Measurements from ENCODE around the gene AIFM1.

The AIFM1 gene

DNA sequence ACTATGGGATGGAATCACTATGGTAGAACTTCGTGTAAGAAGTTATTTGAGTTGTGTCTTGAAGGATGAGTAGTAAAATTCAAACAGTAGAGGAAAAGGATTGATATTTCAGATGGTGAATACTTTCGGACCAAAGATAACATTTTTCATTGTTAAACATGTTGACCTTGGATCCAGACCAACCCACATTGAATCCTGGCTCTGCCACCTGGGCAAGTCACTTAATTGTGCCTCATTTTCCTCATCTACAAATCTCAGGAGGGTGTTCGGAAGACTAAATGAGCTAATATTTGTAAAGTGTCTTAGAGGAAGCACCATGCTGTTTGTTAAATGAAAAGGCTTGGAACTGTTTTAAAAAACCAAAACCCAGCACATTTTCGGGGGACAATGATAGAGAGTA lies 1.4 kb upstream of the AIFM1 start:
- H3K27me3 ChIP-seq (replicated peaks; ENCODE audit: control insufficient read depth, insufficient read depth, low read length) = no peaks in the 10 kb centered on the region
- H3K36me3 ChIP-seq (ENCODE audit: control insufficient read depth, insufficient read depth, low read length) = no peaks in the 10 kb centered on the region
- no peak for DNase-seq (ENCODE audit: extremely low read depth, insufficient read length)
- TF ChIP-seq, protein P1, sequence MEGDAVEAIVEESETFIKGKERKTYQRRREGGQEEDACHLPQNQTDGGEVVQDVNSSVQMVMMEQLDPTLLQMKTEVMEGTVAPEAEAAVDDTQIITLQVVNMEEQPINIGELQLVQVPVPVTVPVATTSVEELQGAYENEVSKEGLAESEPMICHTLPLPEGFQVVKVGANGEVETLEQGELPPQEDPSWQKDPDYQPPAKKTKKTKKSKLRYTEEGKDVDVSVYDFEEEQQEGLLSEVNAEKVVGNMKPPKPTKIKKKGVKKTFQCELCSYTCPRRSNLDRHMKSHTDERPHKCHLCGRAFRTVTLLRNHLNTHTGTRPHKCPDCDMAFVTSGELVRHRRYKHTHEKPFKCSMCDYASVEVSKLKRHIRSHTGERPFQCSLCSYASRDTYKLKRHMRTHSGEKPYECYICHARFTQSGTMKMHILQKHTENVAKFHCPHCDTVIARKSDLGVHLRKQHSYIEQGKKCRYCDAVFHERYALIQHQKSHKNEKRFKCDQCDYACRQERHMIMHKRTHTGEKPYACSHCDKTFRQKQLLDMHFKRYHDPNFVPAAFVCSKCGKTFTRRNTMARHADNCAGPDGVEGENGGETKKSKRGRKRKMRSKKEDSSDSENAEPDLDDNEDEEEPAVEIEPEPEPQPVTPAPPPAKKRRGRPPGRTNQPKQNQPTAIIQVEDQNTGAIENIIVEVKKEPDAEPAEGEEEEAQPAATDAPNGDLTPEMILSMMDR (IDR thresholded peaks at IDR 0.05; ENCODE audit: insufficient read depth, low read length, poor library complexity, severe bottlenecking) = no peak
- peak overlapping the region; percentile 70; the same call in 1 of the 2 replicates for H3K4me3 ChIP-seq (replicated peaks; ENCODE audit: low read depth, low read length)

DNA sequence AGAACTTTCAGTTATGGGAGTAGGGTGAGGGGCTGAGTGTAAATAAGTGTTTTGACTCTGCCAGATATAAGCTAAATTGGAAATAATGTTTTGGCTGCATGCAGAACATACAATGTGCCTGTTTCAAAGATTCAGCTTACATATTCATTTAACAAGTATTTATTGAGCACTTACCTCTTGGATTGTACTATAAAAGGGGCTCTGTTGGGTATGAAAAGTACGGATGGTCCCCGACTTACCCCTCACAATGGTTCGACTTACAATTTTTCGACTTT lies 799 bp upstream of the AIFM1 start:
- DNase-seq (ENCODE audit: extremely low read depth, insufficient read length) = no peak
- TF ChIP-seq, protein P1 (IDR thresholded peaks at IDR 0.05; ENCODE audit: insufficient read depth, low read length, poor library complexity, severe bottlenecking) = no peak
- H3K27me3 ChIP-seq (replicated peaks; ENCODE audit: control insufficient read depth, insufficient read depth, low read length) = no peaks in the 10 kb centered on the region
- peak overlapping the region; percentile 70 for H3K4me3 ChIP-seq (replicated peaks; ENCODE audit: low read depth, low read length)
- H3K36me3 ChIP-seq (ENCODE audit: control insufficient read depth, insufficient read depth, low read length) = no peaks in the 10 kb centered on the region

DNA sequence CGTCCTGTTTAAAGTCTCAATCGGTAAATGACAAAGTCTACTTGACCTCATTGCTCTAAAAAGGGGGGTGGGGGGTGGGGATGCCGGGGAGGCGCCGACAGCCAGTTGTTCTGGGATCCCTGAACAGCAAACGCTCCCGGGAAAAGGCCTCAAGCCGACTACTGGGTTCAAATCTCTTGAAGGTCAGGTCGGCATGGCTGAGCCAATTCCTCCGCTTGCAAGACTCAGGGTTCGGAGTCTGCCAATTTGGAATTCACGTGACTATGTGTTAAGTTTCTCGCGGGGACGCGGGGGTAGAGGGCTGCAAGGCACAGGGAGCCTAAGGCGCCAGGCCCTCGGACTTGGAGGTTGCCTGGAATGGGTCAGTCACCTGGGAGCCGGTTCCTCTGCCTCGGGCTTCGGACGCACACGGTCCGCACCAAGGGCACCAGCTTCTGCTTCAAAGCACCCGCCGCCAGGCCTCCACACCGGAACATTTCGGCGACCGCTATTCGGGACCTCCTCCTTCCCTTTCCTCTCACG lies 399 bp downstream of the AIFM1 start:
- Histone ChIP-seq H3K4me3 (replicated peaks; ENCODE audit: low read depth, low read length) (peak overlapping the region; percentile 70), H3K27me3 (replicated peaks; ENCODE audit: control insufficient read depth, insufficient read depth, low read length) (no peaks in the 10 kb centered on the region), H3K36me3 (ENCODE audit: control insufficient read depth, insufficient read depth, low read length) (no peaks in the 10 kb centered on the region)
- TF ChIP-seq, protein P1 (IDR thresholded peaks at IDR 0.05; ENCODE audit: insufficient read depth, low read length, poor library complexity, severe bottlenecking) = no peak
- no peak for DNase-seq (ENCODE audit: extremely low read depth, insufficient read length)

DNA sequence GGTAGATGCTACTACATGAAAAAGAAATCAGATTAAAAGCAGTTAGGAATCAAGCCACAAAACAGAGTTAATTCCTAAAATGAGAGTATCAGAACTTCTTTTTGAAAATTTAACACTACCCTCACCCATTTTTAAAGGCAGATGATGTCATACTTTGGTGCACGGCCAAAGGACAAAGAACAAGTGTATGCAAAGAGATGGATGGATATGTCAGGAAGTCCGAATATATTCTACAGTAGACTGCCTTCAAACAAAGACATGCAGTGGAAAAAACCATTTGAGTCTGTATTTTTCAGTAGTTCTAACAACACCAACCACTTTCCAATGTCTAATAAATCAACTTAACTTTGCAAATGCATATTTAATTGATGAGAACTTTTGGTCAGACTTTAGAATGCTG lies 2.2 kb downstream of the AIFM1 start:
- TF ChIP-seq, protein P1 (IDR thresholded peaks at IDR 0.05; ENCODE audit: insufficient read depth, low read length, poor library complexity, severe bottlenecking) = no peak

GRCh38 chrX:130162094-130162735 lies 3.4 kb downstream of the AIFM1 start:
- Histone ChIP-seq H3K27me3 (replicated peaks; ENCODE audit: control insufficient read depth, insufficient read depth, low read length) (no peaks in the 10 kb centered on the region), H3K36me3 (ENCODE audit: control insufficient read depth, insufficient read depth, low read length) (no peaks in the 10 kb centered on the region), H3K4me3 (replicated peaks; ENCODE audit: low read depth, low read length) (no peak overlapping the region)
- TF ChIP-seq, protein P1 (IDR thresholded peaks at IDR 0.05; ENCODE audit: insufficient read depth, low read length, poor library complexity, severe bottlenecking) = no peak
- no peak for DNase-seq (ENCODE audit: extremely low read depth, insufficient read length)

More for the DNA sequence above, 2.2 kb downstream of the AIFM1 start:
- Histone ChIP-seq H3K4me3 (replicated peaks; ENCODE audit: low read depth, low read length) (no peak overlapping the region), H3K27me3 (replicated peaks; ENCODE audit: control insufficient read depth, insufficient read depth, low read length) (no peaks in the 10 kb centered on the region), H3K36me3 (ENCODE audit: control insufficient read depth, insufficient read depth, low read length) (no peaks in the 10 kb centered on the region)
- DNase-seq (ENCODE audit: extremely low read depth, insufficient read length) = no peak

DNA sequence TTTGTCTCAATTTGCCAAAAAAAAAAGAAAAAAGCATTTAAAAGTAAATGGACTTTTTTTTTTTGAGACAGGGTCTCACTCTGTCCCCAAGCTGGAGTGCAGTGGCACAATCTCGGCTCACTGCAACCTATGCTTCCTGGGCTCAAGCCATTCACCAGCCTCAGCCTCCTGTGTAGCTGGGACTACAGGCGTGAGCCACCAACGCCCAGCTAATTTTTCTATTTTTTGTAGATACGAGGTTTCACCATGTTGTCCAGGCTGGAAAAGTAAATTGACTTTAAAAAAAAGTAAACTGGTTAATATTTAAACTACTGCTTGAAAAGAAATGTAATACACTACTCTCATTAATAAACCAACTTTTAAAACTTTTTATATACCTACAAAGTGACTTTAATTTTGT lies 5.9 kb downstream of the AIFM1 start:
- H3K27me3 ChIP-seq (replicated peaks; ENCODE audit: control insufficient read depth, insufficient read depth, low read length) = no peaks in the 10 kb centered on the region
- no peak overlapping the region for H3K4me3 ChIP-seq (replicated peaks; ENCODE audit: low read depth, low read length)
- DNase-seq (ENCODE audit: extremely low read depth, insufficient read length) = no peak
- TF ChIP-seq, protein P1 (IDR thresholded peaks at IDR 0.05; ENCODE audit: insufficient read depth, low read length, poor library complexity, severe bottlenecking) = no peak
- H3K36me3 ChIP-seq (ENCODE audit: control insufficient read depth, insufficient read depth, low read length) = no peaks in the 10 kb centered on the region
